Measurements from ENCODE around the gene TNFAIP2. TPM values are rescaled to one million over a fixed set of nuclear protein-coding genes. Genes with fewer than 3 reads are reported as not detected.
"Not testable (repeated sequence)": the region's sequence is repeated elsewhere in the genome, so short reads cannot be mapped to it uniquely, and the experiment has no call there.

The TNFAIP2 gene
- total and polyA plus RNA-seq, 5 donors, result 41.5 to 51.3 (median 48.6) TPM

DNA sequence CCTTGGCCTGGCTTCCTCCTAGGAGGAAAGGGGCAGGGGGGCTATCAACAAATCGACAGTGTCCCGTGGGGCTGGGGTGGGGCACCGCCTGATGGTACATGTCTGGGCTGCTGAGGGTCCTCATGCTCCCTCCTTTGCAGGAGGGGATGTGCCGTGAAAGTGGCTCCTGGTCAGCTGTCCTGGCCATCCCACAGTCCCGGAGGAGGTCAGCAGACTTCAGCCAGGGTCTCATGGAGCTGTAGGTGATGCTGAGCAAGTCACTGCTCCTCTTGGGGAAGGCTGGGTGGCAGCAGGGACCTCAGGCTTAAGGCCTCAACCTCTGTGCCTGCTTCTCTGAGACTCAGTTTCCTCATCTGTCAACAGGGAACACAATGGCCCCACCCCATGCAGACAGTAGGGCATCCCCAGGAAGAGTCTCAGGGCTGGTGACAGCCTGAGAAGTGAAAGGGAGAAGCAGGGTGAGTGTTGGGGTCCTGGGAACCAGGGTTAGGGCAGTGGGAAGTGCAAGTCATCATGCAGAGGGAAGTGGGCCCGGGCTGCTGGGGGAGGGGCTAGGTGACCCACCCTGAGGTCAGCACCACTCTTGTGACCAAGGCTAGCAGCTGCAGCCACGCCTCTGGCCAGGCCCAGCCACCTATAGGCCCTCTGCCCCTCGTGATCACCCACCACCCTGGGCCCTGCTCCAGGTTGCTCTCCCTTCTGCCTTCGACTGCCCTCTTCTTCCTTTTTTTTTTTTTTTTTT lies 4.4 kb upstream of the TNFAIP2 start:
- ATAC-seq (no peak), DNase-seq (peak; percentile 76 to 93 (median 91))
- WGBS, result 72% methylated on average over 9 of the region's 9 CpGs
- H3K4me3 ChIP-seq (ENCODE audit: low read length), result no peak overlapping the region
- H3K27ac ChIP-seq (ENCODE audit: low read length), result peak overlapping the region; percentile 82
- peaks cover 8% of the 10 kb centered on the region for H3K4me1 ChIP-seq (ENCODE audit: control insufficient read depth, insufficient read depth, low read length)
- intact Hi-C loops (cut with DNase I), result no loop called here
- no peaks in the 10 kb centered on the region for H3K9me3 ChIP-seq (ENCODE audit: control insufficient read depth, low read length)
- H3K27me3 ChIP-seq (ENCODE audit: control insufficient read depth, insufficient read depth), result no peaks in the 10 kb centered on the region

DNA sequence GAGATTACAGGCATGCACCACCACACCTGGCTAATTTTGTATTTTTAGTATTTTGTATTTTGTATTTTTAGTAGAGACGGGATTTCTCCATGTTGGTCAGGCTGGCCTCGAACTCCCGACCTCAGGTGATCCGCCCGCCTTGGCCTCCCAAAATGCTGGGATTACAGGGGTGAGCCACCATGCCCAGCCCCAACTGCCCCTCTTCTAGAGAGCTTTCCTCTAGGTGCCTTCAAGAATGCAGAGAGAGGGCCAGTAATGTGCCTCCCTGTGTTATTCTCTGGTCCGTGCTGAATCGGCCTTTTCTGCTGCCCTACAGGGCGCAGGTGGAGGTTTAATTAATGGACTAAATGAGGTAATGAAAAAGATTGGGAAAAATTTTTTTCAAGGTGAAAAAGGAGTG lies 3.7 kb upstream of the TNFAIP2 start:
- peak in 2 of 3 donors; percentile 20 to 36 for DNase-seq
- H3K4me3 ChIP-seq (ENCODE audit: low read length); intact Hi-C loops (cut with DNase I); H3K9me3 ChIP-seq (ENCODE audit: control insufficient read depth, low read length); H3K27ac ChIP-seq (ENCODE audit: low read length); ATAC-seq; H3K4me1 ChIP-seq (ENCODE audit: control insufficient read depth, insufficient read depth, low read length); H3K27me3 ChIP-seq (ENCODE audit: control insufficient read depth, insufficient read depth): not testable (repeated sequence)
- WGBS, result 91% methylated on average over 8 of the region's 8 CpGs

DNA sequence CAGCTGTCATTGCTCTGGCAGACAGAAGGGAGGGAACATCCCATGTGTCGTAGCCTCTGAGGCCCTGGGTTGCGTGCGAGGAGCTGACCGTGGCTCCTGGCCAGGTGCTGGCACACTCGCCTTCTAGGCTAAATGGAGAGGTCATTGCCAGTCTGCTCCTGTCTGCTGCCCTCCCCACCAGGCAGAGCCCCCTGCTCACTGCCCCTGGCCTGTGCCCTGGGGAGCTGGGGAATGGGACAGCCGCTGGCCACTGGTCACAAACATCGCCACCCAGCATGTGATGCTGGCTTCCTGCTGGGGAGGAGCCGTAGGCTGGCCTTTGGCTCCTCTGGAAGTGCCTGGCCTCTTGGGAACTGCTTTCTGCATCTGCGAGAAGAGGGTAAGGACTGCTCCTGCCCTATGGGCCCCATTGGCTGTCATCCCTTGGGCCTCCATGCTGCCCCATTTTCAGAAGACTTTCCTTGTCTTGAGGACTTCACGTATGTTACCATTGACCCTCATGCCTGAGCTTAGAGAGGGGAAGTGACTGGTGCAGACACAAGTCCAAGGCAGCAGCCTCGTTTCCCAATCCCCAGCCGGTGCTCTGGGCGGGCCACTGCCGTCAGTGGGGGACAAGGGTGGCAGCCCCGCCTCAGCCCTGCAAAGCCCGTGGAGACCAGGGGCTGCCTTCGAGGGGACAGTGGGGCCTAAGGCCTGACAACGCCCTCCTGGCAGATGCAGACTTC lies 2.0 kb upstream of the TNFAIP2 start:
- WGBS, result 23% methylated on average over 18 of the region's 18 CpGs
- H3K9me3 ChIP-seq (ENCODE audit: control insufficient read depth, low read length), result no peaks in the 10 kb centered on the region
- peak; percentile 88 to 93 (median 92) for DNase-seq
- H3K27me3 ChIP-seq (ENCODE audit: control insufficient read depth, insufficient read depth), result no peaks in the 10 kb centered on the region
- H3K4me1 ChIP-seq (ENCODE audit: control insufficient read depth, insufficient read depth, low read length), result peaks cover 11% of the 10 kb centered on the region
- H3K4me3 ChIP-seq (ENCODE audit: low read length), result no peak overlapping the region
- H3K27ac ChIP-seq (ENCODE audit: low read length), result peak overlapping the region; percentile 80
- intact Hi-C loops (cut with DNase I), result loop anchor here in 1 of 4 donors (10.0 kb wide), 1 partner anchor 64 kb away; no protein-coding TSS in a partner anchor
- ATAC-seq, result peak; percentile 58 to 62

DNA sequence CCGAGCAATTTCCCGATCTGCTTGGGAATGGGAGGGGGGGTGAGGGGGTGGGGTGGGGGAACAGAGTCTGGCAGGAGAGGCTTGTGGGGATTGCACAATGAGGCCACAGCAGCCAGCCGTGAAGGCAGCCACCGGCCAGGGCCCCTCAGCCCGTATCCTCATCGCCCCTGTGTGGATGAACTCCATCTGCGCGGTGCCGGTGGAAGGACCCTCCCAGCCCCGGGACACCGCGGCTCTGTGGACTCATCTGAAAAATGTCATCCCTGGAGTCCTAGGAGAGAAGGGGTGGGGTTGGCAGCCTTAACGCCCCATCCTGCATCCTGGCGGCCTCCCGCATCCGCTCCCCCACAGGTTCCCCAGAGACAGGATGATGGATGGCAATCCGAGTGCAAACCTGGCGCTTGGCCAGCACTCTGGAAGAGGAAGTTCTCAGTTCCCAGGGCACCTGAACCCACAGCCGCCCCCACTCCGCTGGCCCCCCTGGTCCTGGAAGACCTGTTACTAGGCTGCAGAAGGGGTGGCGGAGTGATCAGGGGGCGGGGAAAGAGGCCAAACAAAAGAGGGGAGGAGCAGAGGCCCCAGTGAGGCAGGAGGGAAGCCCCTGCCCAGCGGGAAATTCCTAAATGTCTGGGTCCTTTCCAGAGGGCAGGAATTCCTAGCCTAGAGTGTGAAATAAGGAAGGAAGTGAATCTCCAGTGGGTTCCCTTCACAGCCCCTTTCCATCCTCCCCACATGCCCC lies 1.2 kb upstream of the TNFAIP2 start:
- peak; percentile 61 to 64 for ATAC-seq
- peak overlapping the region; percentile 92 for H3K27ac ChIP-seq (ENCODE audit: low read length)
- H3K9me3 ChIP-seq (ENCODE audit: control insufficient read depth, low read length), result no peaks in the 10 kb centered on the region
- DNase-seq, result peak; percentile 91 to 97 (median 95)
- no peaks in the 10 kb centered on the region for H3K27me3 ChIP-seq (ENCODE audit: control insufficient read depth, insufficient read depth)
- 7% methylated on average over 23 of the region's 23 CpGs for WGBS
- intact Hi-C loops (cut with DNase I), result loop anchor here in 1 of 4 donors (10.0 kb wide), 1 partner anchor 63 kb away; no protein-coding TSS in a partner anchor
- H3K4me3 ChIP-seq (ENCODE audit: low read length), result peak overlapping the region; percentile 59
- peaks cover 11% of the 10 kb centered on the region for H3K4me1 ChIP-seq (ENCODE audit: control insufficient read depth, insufficient read depth, low read length)

DNA sequence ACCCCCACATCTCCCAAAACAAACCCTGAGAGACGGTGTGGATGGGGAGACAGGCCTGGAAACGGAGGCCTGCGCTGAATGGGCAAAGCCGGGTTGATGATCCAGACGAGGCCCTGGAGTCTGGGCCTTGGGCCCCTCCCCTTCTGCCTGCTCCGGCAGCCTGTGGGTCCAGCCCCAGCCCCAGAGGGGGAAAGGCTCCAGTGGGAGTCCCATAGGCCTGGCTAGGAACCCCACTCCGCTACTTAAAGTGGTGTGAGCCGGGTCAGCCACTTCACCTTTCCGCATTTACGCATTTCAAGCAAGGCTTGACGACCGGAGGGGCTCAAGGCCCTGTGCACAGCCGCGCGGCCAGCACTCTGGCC lies 695 bp upstream of the TNFAIP2 start:
- H3K4me3 ChIP-seq (ENCODE audit: low read length), result peak overlapping the region; percentile 59
- ATAC-seq (peak; percentile 1 to 14), DNase-seq (peak; percentile 62 to 81 (median 78))
- intact Hi-C loops (cut with DNase I), result loop anchor here in 1 of 4 donors (10.0 kb wide), 1 partner anchor 62 kb away; no protein-coding TSS in a partner anchor
- WGBS, result 17% methylated on average over 15 of the region's 15 CpGs
- H3K9me3 ChIP-seq (ENCODE audit: control insufficient read depth, low read length), result no peaks in the 10 kb centered on the region
- peaks cover 11% of the 10 kb centered on the region for H3K4me1 ChIP-seq (ENCODE audit: control insufficient read depth, insufficient read depth, low read length)
- no peaks in the 10 kb centered on the region for H3K27me3 ChIP-seq (ENCODE audit: control insufficient read depth, insufficient read depth)
- H3K27ac ChIP-seq (ENCODE audit: low read length), result peak overlapping the region; percentile 92

DNA sequence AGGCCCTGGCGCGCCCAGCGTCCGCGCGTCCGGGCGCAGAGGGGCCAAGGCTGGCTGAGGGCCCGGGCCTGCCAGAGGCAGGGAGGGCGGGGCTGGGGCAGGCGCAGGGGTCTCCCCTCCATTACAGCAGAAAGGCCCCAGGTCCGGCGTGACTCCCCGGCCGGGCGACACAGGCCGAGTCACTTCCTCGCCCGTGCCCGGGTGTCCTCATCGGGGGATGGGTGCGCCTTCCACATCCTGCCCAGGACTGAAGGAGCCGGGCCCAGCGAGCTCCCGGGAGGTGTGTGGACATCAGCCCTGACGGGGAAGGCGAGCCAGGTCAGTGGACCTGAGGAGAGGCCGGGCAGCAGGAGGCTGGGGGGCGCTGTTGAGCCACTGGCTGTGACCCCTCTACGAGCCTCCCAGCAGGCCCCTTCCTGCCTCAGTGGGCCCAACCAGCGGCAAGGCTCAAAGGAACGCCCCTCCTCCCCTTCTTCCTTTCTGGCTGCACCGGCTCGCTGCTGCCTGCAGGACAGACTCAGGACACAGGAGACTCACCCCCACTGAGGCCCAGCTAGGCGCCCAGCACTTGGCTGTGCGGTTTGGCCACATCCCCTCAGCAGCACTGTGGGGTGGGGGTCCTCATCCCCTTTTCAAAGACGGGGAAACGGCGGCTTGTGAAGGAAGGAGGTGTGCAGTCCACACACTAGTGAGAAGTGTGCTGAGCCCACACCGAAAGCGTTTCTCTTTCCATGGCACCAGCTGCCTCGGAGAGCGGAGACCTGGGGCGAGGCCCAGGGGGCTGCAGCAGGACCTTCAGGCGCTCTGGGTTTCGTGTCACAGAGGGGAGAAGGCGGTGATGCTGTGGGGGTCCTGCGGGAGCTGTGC lies 606 bp downstream of the TNFAIP2 start:
- WGBS, result 20% methylated on average over 48 of the region's 48 CpGs
- Histone ChIP-seq H3K27me3 (ENCODE audit: control insufficient read depth, insufficient read depth) (no peaks in the 10 kb centered on the region), H3K4me3 (ENCODE audit: low read length) (peak overlapping the region; percentile 59), H3K9me3 (ENCODE audit: control insufficient read depth, low read length) (no peaks in the 10 kb centered on the region), H3K4me1 (ENCODE audit: control insufficient read depth, insufficient read depth, low read length) (peaks cover 6% of the 10 kb centered on the region), H3K27ac (ENCODE audit: low read length) (peak overlapping the region; percentile 78)
- DNase-seq (peak; percentile 72 to 88 (median 86)), ATAC-seq (peak; percentile 8 to 32)
- intact Hi-C loops (cut with DNase I), result loop anchor here in 1 of 4 donors (10.0 kb wide), 1 partner anchor 61 kb away; no protein-coding TSS in a partner anchor

DNA sequence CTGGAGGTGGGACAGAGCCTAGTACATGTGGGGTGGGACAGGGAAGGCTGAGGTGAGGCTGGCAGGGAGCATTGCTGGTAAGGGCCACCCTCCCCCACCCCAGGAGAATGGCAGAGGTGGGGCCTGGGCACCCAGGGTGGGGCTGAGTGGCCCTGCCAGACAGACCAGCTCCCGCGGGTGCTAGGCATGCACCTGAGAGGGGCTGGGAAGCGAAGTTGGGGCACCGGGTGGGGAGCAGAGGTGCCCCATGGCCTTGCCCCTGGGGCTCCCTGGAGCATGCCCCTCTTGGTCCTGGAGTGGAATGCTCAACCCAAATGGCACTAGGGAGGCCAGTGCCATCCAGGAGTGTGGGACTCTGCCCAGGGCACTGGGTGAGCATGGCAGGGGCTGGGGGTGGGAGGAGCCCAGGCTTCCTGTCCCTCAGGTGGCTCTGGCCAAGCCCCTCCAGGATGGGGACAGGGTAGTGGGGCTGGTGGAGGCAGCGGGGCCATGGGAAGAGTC lies 1.3 kb downstream of the TNFAIP2 start:
- WGBS, result 85% methylated on average over 5 of the region's 5 CpGs
- DNase-seq (peak in 2 of 3 donors; percentile 56 to 67), ATAC-seq (no peak)
- H3K4me3 ChIP-seq (ENCODE audit: low read length), result no peak overlapping the region
- H3K27ac ChIP-seq (ENCODE audit: low read length), result no peak overlapping the region
- H3K27me3 ChIP-seq (ENCODE audit: control insufficient read depth, insufficient read depth), result no peaks in the 10 kb centered on the region
- no peaks in the 10 kb centered on the region for H3K9me3 ChIP-seq (ENCODE audit: control insufficient read depth, low read length)
- intact Hi-C loops (cut with DNase I), result loop anchor here in 1 of 4 donors (10.0 kb wide), 1 partner anchor 60 kb away; no protein-coding TSS in a partner anchor
- peaks cover 6% of the 10 kb centered on the region for H3K4me1 ChIP-seq (ENCODE audit: control insufficient read depth, insufficient read depth, low read length)

DNA sequence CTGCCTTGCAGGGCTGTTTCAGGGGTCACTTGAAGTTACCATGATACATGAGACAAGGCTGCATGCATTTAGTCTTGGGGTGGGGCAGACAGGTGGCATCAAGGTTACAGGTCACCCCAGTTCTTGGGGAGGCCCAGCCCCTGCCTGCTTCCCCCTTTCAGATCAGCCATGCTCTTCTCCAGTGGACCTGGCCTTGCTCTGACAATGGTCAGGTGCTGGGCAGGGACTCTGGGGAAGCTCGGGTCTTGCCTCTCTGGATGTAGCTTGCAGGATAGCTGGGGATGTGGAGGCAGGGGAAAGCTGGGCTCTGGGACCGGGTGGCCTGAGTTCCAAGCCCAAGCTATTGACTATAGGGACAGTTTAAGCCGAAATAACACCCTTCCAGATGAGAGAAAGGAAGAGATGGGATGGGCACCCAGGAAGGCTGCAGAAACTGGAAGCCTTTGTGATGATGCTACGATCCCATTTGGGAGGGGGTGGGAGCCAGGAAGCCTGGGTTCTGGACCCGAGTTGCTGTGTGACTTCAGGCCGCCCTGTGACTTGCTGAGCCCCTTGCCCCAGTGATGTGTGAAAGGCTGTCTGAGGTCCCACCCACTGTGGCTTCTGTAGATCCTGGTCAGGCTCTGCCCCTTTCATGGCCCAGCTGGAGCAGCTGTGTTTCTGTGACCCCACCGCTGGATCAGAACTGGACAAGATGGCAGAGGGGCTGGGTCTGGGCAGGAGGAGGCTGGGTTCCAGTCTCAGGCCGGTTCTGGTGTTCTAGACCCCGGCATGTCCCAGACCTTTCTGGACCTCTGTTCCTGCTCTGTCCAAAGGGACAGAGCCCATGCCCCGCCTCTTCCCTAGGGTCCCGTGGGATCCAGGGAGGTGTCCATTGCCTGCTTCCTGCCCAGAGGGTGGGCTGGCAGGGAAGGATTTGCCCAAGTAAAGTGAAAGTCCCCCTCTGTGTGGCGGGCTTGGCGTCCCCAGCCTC lies 2.1 kb downstream of the TNFAIP2 start:
- no peak overlapping the region for H3K27ac ChIP-seq (ENCODE audit: low read length)
- intact Hi-C loops (cut with DNase I), result loop anchor here in 1 of 4 donors (10.0 kb wide), 1 partner anchor 59 kb away; no protein-coding TSS in a partner anchor
- 86% methylated on average over 13 of the region's 13 CpGs for WGBS
- peaks cover 6% of the 10 kb centered on the region for H3K4me1 ChIP-seq (ENCODE audit: control insufficient read depth, insufficient read depth, low read length)
- H3K9me3 ChIP-seq (ENCODE audit: control insufficient read depth, low read length), result no peaks in the 10 kb centered on the region
- DNase-seq (peak in 2 of 3 donors; percentile 56 to 58), ATAC-seq (no peak)
- H3K4me3 ChIP-seq (ENCODE audit: low read length), result no peak overlapping the region
- no peaks in the 10 kb centered on the region for H3K27me3 ChIP-seq (ENCODE audit: control insufficient read depth, insufficient read depth)
